Hepatocyte (in vitro differentiated cells): ENCODE measurements around the gene CSTPP1.

ENCODE experiments used
- CTCF ChIP-seq: fragments of 200-600 bp; sonication (generic); IDR thresholded peaks from 2 replicates; pipeline ENCODE4 v1.5.1; 2016; ENCODE audit warnings: antibody characterized with exemption, mild to moderate bottlenecking; ENCODE audit not compliant: poor library complexity
- EZH2 ChIP-seq: fragments of 200-600 bp; sonication (generic); IDR thresholded peaks from 2 replicates; pipeline ENCODE4 v1.6.1; 2016; ENCODE audit warnings: antibody characterized with exemption, mild to moderate bottlenecking, borderline replicate concordance

GRCh38 chr11:46987183-46987582 lies 50.6 kb downstream of the CSTPP1 start:
- TF ChIP-seq CTCF (no peak), EZH2 (no peak)
